ENCODE results near the gene AHSA1.

DNA sequence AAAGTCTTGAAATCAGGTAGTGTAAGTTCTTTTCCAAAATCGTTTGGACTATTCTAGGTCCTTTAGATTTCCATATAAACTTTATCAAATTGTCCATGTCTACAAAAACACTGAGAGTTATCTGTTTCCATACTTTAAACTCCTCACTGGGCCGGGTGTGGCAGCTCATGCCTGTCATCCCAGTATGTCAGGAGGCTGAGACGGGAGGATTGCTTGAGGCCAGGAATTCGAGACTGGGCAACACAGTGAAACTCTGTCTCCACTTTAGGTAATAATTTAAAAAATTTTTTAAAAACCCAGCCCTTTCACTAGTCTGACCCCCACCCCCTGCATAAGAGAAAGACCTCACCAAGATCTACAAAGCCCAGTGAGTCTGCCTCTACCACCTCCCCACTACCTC, 47.1 kb downstream of the AHSA1 start:
- TF ChIP-seq, protein P1, sequence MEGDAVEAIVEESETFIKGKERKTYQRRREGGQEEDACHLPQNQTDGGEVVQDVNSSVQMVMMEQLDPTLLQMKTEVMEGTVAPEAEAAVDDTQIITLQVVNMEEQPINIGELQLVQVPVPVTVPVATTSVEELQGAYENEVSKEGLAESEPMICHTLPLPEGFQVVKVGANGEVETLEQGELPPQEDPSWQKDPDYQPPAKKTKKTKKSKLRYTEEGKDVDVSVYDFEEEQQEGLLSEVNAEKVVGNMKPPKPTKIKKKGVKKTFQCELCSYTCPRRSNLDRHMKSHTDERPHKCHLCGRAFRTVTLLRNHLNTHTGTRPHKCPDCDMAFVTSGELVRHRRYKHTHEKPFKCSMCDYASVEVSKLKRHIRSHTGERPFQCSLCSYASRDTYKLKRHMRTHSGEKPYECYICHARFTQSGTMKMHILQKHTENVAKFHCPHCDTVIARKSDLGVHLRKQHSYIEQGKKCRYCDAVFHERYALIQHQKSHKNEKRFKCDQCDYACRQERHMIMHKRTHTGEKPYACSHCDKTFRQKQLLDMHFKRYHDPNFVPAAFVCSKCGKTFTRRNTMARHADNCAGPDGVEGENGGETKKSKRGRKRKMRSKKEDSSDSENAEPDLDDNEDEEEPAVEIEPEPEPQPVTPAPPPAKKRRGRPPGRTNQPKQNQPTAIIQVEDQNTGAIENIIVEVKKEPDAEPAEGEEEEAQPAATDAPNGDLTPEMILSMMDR (conservative IDR thresholded peaks at IDR 0.05; ENCODE audit: low read depth, low read length): no peak
- TF ChIP-seq EZH2 (IDR thresholded peaks at IDR 0.05; ENCODE audit: borderline replicate concordance, low read depth, low read length, poor library complexity, severe bottlenecking): no peak

All from A673 (cell line).